ENCODE data around the gene EARS2. TPM values are rescaled to one million over a fixed set of nuclear protein-coding genes. Genes with fewer than 3 reads are reported as not detected.

EARS2 gene
- total and polyA plus RNA-seq, 10 donors = 9.8 to 21.8 (median 17.2) TPM

- Histone ChIP-seq H3K27ac (peak within 1 kb of the TSS; percentile 80 to 96 (median 94)), H3K4me1 (peaks cover 27 to 76% (median 48%) of the 10 kb centered on the region in 6 donors), H3K36me3 (no peaks in the 10 kb centered on the region), H3K27me3 (replicated peaks in 1 of 7) (no peaks in the 10 kb centered on the region), H3K4me3 (peak within 1 kb of the TSS; percentile 73 to 99 (median 95)), H3K9me3 (no peaks in the 10 kb centered on the region)
- peak; percentile 96 for DNase-seq
- TF ChIP-seq POLR2AphosphoS5 (IDR thresholded peaks at IDR 0.05) (peak; percentile 95 to 98 (median 96)), CTCF (IDR thresholded peaks at IDR 0.05 in 8 of 11, conservative IDR thresholded peaks at IDR 0.05 in 3 of 11) (peak in 4 of 11 experiments; percentile 24 to 63 (median 36)), POLR2A (IDR thresholded peaks at IDR 0.05) (peak in 2 of 3 donors; percentile 35 to 87)
- intact Hi-C loops (cut with DNase I; ENCODE audit: low total_unique reads) = no loop called here
- WGBS, 5 donors = 1% methylated on average over 46 to 71 of the region's 71 CpGs
These were observed 46.8 kb downstream of the EARS2 start, which contains the start of gene GGA2 for GRCh38 chr16:23510164-23510914. GGA2 (minus strand) TSS chr16:23510494; CDS start chr16:23510411, 83 bp downstream.

GRCh38 chr16:23509782-23510163, 47.4 kb downstream of the EARS2 start:
- Histone ChIP-seq H3K4me3 (peak overlapping the region; percentile 73 to 99 (median 95)), H3K27ac (peak overlapping the region; percentile 80 to 96 (median 94)), H3K4me1 (peaks cover 33 to 76% (median 51%) of the 10 kb centered on the region in 6 donors), H3K36me3 (no peaks in the 10 kb centered on the region), H3K27me3 (replicated peaks in 1 of 7) (no peaks in the 10 kb centered on the region), H3K9me3 (no peaks in the 10 kb centered on the region)
- no peak for DNase-seq
- intact Hi-C loops (cut with DNase I; ENCODE audit: low total_unique reads) = loop anchor here (10.0 kb wide), 2 partner anchors 45 to 85 kb away; partner anchors contain the start of genes EARS2, NDUFAB1 and UBFD1
- TF ChIP-seq POLR2A (IDR thresholded peaks at IDR 0.05) = no peak
- TF ChIP-seq POLR2AphosphoS5 (IDR thresholded peaks at IDR 0.05) = no peak
- no peak for TF ChIP-seq CTCF (IDR thresholded peaks at IDR 0.05 in 8 of 11, conservative IDR thresholded peaks at IDR 0.05 in 3 of 11)
- WGBS, 5 donors = 0 to 1% (median 0%) methylated on average over 7 to 17 of the region's 17 CpGs

- no peaks in the 10 kb centered on the region for H3K9me3 ChIP-seq
- peaks cover 36 to 76% (median 54%) of the 10 kb centered on the region in 6 donors for H3K4me1 ChIP-seq
These were observed 47.8 kb downstream of the EARS2 start for GRCh38 chr16:23509441-23509754.

More at GRCh38 chr16:23509441-23509754, 47.8 kb downstream of the EARS2 start:
- intact Hi-C loops (cut with DNase I; ENCODE audit: low total_unique reads) = loop anchor here (10.0 kb wide), 2 partner anchors 45 to 85 kb away; partner anchors contain the start of genes EARS2, NDUFAB1 and UBFD1
- 2 to 10% (median 8%) methylated on average over 5 of the region's 5 CpGs for WGBS, 5 donors
- no peaks in the 10 kb centered on the region for H3K27me3 ChIP-seq (replicated peaks in 1 of 7)
- H3K36me3 ChIP-seq = no peaks in the 10 kb centered on the region
- no peak for DNase-seq
- H3K27ac ChIP-seq = peak overlapping the region in 7 of 8 donors; percentile 84 to 96 (median 96)
- peak overlapping the region; percentile 73 to 99 (median 95) for H3K4me3 ChIP-seq
- no peak for TF ChIP-seq POLR2A (IDR thresholded peaks at IDR 0.05)
- TF ChIP-seq POLR2AphosphoS5 (IDR thresholded peaks at IDR 0.05) = no peak
- no peak for TF ChIP-seq CTCF (IDR thresholded peaks at IDR 0.05 in 8 of 11, conservative IDR thresholded peaks at IDR 0.05 in 3 of 11)
